ENCODE data around the gene UNC13C.

UNC13C gene

GRCh38 chr15:54127574-54127973, 149.3 kb downstream of the UNC13C start:
- DNase-seq = no peak

GRCh38 chr15:54131410-54131809, 153.2 kb downstream of the UNC13C start:
- no peak for DNase-seq

GRCh38 chr15:54149115-54149531, 170.9 kb downstream of the UNC13C start:
- DNase-seq = no peak

- no peak for DNase-seq
Observed at GRCh38 chr15:54150255-54150654, 172.0 kb downstream of the UNC13C start.

- no peak for DNase-seq
Observed at GRCh38 chr15:54159012-54159411, 180.8 kb downstream of the UNC13C start.

- no peak for DNase-seq
Observed at GRCh38 chr15:54187325-54187724, 209.1 kb downstream of the UNC13C start.

- DNase-seq = no peak
Observed at GRCh38 chr15:54197995-54198394, 219.8 kb downstream of the UNC13C start.

- no peak for DNase-seq
Observed at GRCh38 chr15:54206586-54207321, 228.5 kb downstream of the UNC13C start.

- DNase-seq = no peak
Observed at GRCh38 chr15:54208786-54209185, 230.5 kb downstream of the UNC13C start.

- DNase-seq = no peak
Observed at GRCh38 chr15:54212635-54213034, 234.4 kb downstream of the UNC13C start.

GRCh38 chr15:54226455-54226854, 248.2 kb downstream of the UNC13C start:
- DNase-seq = no peak

- no peak for DNase-seq
Observed at GRCh38 chr15:54227569-54227968, 249.3 kb downstream of the UNC13C start.

- no peak for DNase-seq
Observed at GRCh38 chr15:54250326-54250725, 272.1 kb downstream of the UNC13C start.

GRCh38 chr15:54256190-54256589, 277.9 kb downstream of the UNC13C start:
- DNase-seq = no peak

- DNase-seq = no peak
Observed at GRCh38 chr15:54273928-54274327, 295.7 kb downstream of the UNC13C start.

- DNase-seq = no peak
Observed at GRCh38 chr15:54277834-54278233, 299.6 kb downstream of the UNC13C start.

- no peak for DNase-seq
Observed at GRCh38 chr15:54280726-54281125, 302.5 kb downstream of the UNC13C start.

GRCh38 chr15:54282228-54282836, 304.1 kb downstream of the UNC13C start:
- no peak for DNase-seq

- DNase-seq = no peak
Observed at GRCh38 chr15:54288049-54288448, 309.8 kb downstream of the UNC13C start.

- DNase-seq = no peak
Observed at GRCh38 chr15:54289590-54290136, 311.4 kb downstream of the UNC13C start.

GRCh38 chr15:54298396-54298795, 320.2 kb downstream of the UNC13C start:
- no peak for DNase-seq

- no peak for DNase-seq
Observed at GRCh38 chr15:54304321-54304720, 326.1 kb downstream of the UNC13C start.

GRCh38 chr15:54305138-54305537, 326.9 kb downstream of the UNC13C start:
- DNase-seq = no peak

GRCh38 chr15:54307252-54307902, 329.1 kb downstream of the UNC13C start:
- DNase-seq = no peak
